Mesendoderm (in vitro differentiated cells): ENCODE results near the gene CYP46A1.

Experiments
- DNase-seq: peaks from one replicate; pipeline ENCODE4 v3.0.0; 2013
- H2AK5ac ChIP-seq: 2 replicates; pipeline ENCODE4 v1.6.1; 2013; ENCODE audit warnings: low read length, inconsistent platforms
- H2BK120ac ChIP-seq: 2 replicates; pipeline ENCODE4 v1.6.1; 2013; ENCODE audit warnings: low read depth, mild to moderate bottlenecking, low read length, moderate library complexity, mixed read lengths
- H2BK15ac ChIP-seq: replicated peaks from 2 replicates; pipeline ENCODE4 v1.6.1; 2013; ENCODE audit warnings: low read depth, mild to moderate bottlenecking, moderate library complexity
- H2BK5ac ChIP-seq: 2 replicates; pipeline ENCODE4 v1.6.1; 2013; ENCODE audit warnings: low read length, inconsistent platforms
- H3K18ac ChIP-seq: 2 replicates; pipeline ENCODE4 v1.6.1; 2013; ENCODE audit warnings: mild to moderate bottlenecking, low read length, mixed read lengths
- H3K23ac ChIP-seq: one replicate; pipeline ENCODE4 v1.6.1; 2013; ENCODE audit warnings: low read length
- H3K27ac ChIP-seq: 2 replicates; pipeline ENCODE4 v1.5.1; 2013; ENCODE audit warnings: low read depth, mild to moderate bottlenecking, inconsistent platforms, low read length, moderate library complexity
- H3K27me3 ChIP-seq: 2 replicates; pipeline ENCODE4 v1.6.1; 2013; ENCODE audit warnings: low read length, control low read depth, mild to moderate bottlenecking, inconsistent platforms; ENCODE audit not compliant: insufficient read depth, poor library complexity
- H3K36me3 ChIP-seq: 2 replicates; pipeline ENCODE4 v1.6.1; 2013; ENCODE audit warnings: low read length, inconsistent platforms; ENCODE audit not compliant: control insufficient read depth, insufficient read depth
- H3K4ac ChIP-seq: one replicate; pipeline ENCODE4 v1.6.1; 2013; ENCODE audit warnings: low read depth, mild to moderate bottlenecking, low read length, moderate library complexity
- H3K4me1 ChIP-seq: 2 replicates; pipeline ENCODE4 v1.6.1; 2013; ENCODE audit warnings: low read depth, low read length, inconsistent platforms; ENCODE audit not compliant: control insufficient read depth
- H3K4me2 ChIP-seq: 2 replicates; pipeline ENCODE4 v1.6.1; 2013; ENCODE audit warnings: low read length
- H3K4me3 ChIP-seq: 2 replicates; pipeline ENCODE4 v1.5.1; 2013; ENCODE audit warnings: mild to moderate bottlenecking, low read length
- H3K56ac ChIP-seq: one replicate; pipeline ENCODE4 v1.6.1; 2013; ENCODE audit warnings: low read length
- H3K79me1 ChIP-seq: 2 replicates; pipeline ENCODE4 v1.6.1; 2013; ENCODE audit warnings: low read length, inconsistent platforms
- H3K79me2 ChIP-seq: 2 replicates; pipeline ENCODE4 v1.6.1; 2013; ENCODE audit warnings: mild to moderate bottlenecking, low read length; ENCODE audit not compliant: control insufficient read depth, insufficient read depth
- H3K9ac ChIP-seq: 2 replicates; pipeline ENCODE4 v1.6.1; 2013; ENCODE audit warnings: low read length, inconsistent platforms
- H4K5ac ChIP-seq: one replicate; pipeline ENCODE4 v1.6.1; 2013; ENCODE audit warnings: low read length
- H4K8ac ChIP-seq: one replicate; pipeline ENCODE4 v1.6.1; 2013; ENCODE audit warnings: low read depth, mild to moderate bottlenecking, control low read depth, low read length, moderate library complexity
- WGBS: extraction: QIAGEN DNeasy Blood & Tissue Kit; methylation state at CpG from one replicate; pipeline ENCODE4 v1.1.7; 2013; ENCODE audit warnings: low lambda C conversion rate, missing lambda C conversion rate; ENCODE audit not compliant: insufficient coverage; ENCODE audit errors: extremely low coverage; 5-methylcytosine and 5-hydroxymethylcytosine counted together

The CYP46A1 gene

GRCh38 chr14:99673305-99674063 lies 10.6 kb upstream of the CYP46A1 start:
- DNase-seq: no peak
- Histone ChIP-seq H3K27me3 (no peaks in the 10 kb centered on the region), H4K5ac (no peak overlapping the region), H2AK5ac (no peak overlapping the region), H3K79me2 (no peaks in the 10 kb centered on the region), H3K4ac (no peak overlapping the region), H3K4me2 (no peak overlapping the region), H3K36me3 (no peaks in the 10 kb centered on the region), H2BK120ac (no peak overlapping the region), H2BK5ac (no peak overlapping the region), H3K56ac (no peak overlapping the region), H3K18ac (no peak overlapping the region), H3K23ac (no peak overlapping the region), H3K9ac (no peak overlapping the region), H3K27ac (no peak overlapping the region), H3K4me1 (peaks cover 9% of the 10 kb centered on the region), H3K79me1 (no peaks in the 10 kb centered on the region), H3K4me3 (no peak overlapping the region), H4K8ac (no peak overlapping the region), H2BK15ac (no peak overlapping the region)
- WGBS: no CpG with 5 or more reads among the region's 8 CpGs

GRCh38 chr14:99674064-99674650 lies 9.9 kb upstream of the CYP46A1 start:
- H4K8ac ChIP-seq: no peak overlapping the region
- no peak overlapping the region for H2BK5ac ChIP-seq
- no peaks in the 10 kb centered on the region for H3K79me1 ChIP-seq
- H3K9ac ChIP-seq: no peak overlapping the region
- H2BK15ac ChIP-seq: no peak overlapping the region
- H3K4ac ChIP-seq: no peak overlapping the region
- H3K4me1 ChIP-seq: peaks cover 9% of the 10 kb centered on the region
- no peak overlapping the region for H4K5ac ChIP-seq
- no peak overlapping the region for H2AK5ac ChIP-seq
- no peak overlapping the region for H3K23ac ChIP-seq
- H3K56ac ChIP-seq: no peak overlapping the region
- no peak overlapping the region for H3K18ac ChIP-seq
- H3K4me2 ChIP-seq: no peak overlapping the region
- no peak overlapping the region for H3K4me3 ChIP-seq
- no peak overlapping the region for H2BK120ac ChIP-seq
- DNase-seq: no peak
- H3K79me2 ChIP-seq: no peaks in the 10 kb centered on the region
- no peaks in the 10 kb centered on the region for H3K36me3 ChIP-seq
- H3K27ac ChIP-seq: no peak overlapping the region
- no CpG with 5 or more reads among the region's 9 CpGs for WGBS
- H3K27me3 ChIP-seq: no peaks in the 10 kb centered on the region

- no peak for DNase-seq
- H2BK5ac ChIP-seq: no peak overlapping the region
- H3K23ac ChIP-seq: no peak overlapping the region
- no peaks in the 10 kb centered on the region for H3K27me3 ChIP-seq
- H3K18ac ChIP-seq: no peak overlapping the region
- no peak overlapping the region for H4K5ac ChIP-seq
- no CpG with 5 or more reads among the region's 60 CpGs for WGBS
- H2AK5ac ChIP-seq: no peak overlapping the region
- H2BK15ac ChIP-seq: no peak overlapping the region
- H3K4me2 ChIP-seq: no peak overlapping the region
- no peak overlapping the region for H3K9ac ChIP-seq
- no peak overlapping the region for H3K56ac ChIP-seq
- no peak overlapping the region for H4K8ac ChIP-seq
- no peak overlapping the region for H3K4ac ChIP-seq
- no peak overlapping the region for H3K4me3 ChIP-seq
- H2BK120ac ChIP-seq: no peak overlapping the region
- no peak overlapping the region for H3K27ac ChIP-seq
- H3K4me1 ChIP-seq: peaks cover 9% of the 10 kb centered on the region
- H3K36me3 ChIP-seq: no peaks in the 10 kb centered on the region
- H3K79me2 ChIP-seq: no peaks in the 10 kb centered on the region
- H3K79me1 ChIP-seq: no peaks in the 10 kb centered on the region
These were observed 9.2 kb upstream of the CYP46A1 start for GRCh38 chr14:99674776-99675381.

GRCh38 chr14:99675382-99675835 lies 8.7 kb upstream of the CYP46A1 start:
- H3K36me3 ChIP-seq: no peaks in the 10 kb centered on the region
- H3K9ac ChIP-seq: no peak overlapping the region
- H3K4me2 ChIP-seq: no peak overlapping the region
- H3K27ac ChIP-seq: no peak overlapping the region
- H2BK5ac ChIP-seq: no peak overlapping the region
- peaks cover 9% of the 10 kb centered on the region for H3K4me1 ChIP-seq
- H3K27me3 ChIP-seq: no peaks in the 10 kb centered on the region
- no peak overlapping the region for H2BK120ac ChIP-seq
- no peak overlapping the region for H3K18ac ChIP-seq
- no peak overlapping the region for H4K8ac ChIP-seq
- H3K23ac ChIP-seq: no peak overlapping the region
- no peak overlapping the region for H2AK5ac ChIP-seq
- H4K5ac ChIP-seq: no peak overlapping the region
- no peaks in the 10 kb centered on the region for H3K79me2 ChIP-seq
- no peak overlapping the region for H3K56ac ChIP-seq
- WGBS: no CpG with 5 or more reads among the region's 42 CpGs
- no peak overlapping the region for H3K4ac ChIP-seq
- no peak for DNase-seq
- no peak overlapping the region for H2BK15ac ChIP-seq
- H3K79me1 ChIP-seq: no peaks in the 10 kb centered on the region
- H3K4me3 ChIP-seq: no peak overlapping the region

- peaks cover 7% of the 10 kb centered on the region for H3K4me1 ChIP-seq
- H2BK5ac ChIP-seq: no peak overlapping the region
- H2AK5ac ChIP-seq: no peak overlapping the region
- H3K9ac ChIP-seq: no peak overlapping the region
- no peak overlapping the region for H3K4ac ChIP-seq
- H3K79me2 ChIP-seq: no peaks in the 10 kb centered on the region
- H2BK120ac ChIP-seq: no peak overlapping the region
- no peak overlapping the region for H3K56ac ChIP-seq
- H4K5ac ChIP-seq: no peak overlapping the region
- H3K23ac ChIP-seq: no peak overlapping the region
- H3K79me1 ChIP-seq: no peaks in the 10 kb centered on the region
- H3K36me3 ChIP-seq: no peaks in the 10 kb centered on the region
- DNase-seq: no peak
- WGBS: no CpG with 5 or more reads among the region's 10 CpGs
- H3K4me3 ChIP-seq: no peak overlapping the region
- no peak overlapping the region for H3K27ac ChIP-seq
- no peak overlapping the region for H4K8ac ChIP-seq
- H3K27me3 ChIP-seq: no peaks in the 10 kb centered on the region
- H2BK15ac ChIP-seq: no peak overlapping the region
- no peak overlapping the region for H3K18ac ChIP-seq
- no peak overlapping the region for H3K4me2 ChIP-seq
These were observed 8.1 kb upstream of the CYP46A1 start for GRCh38 chr14:99675951-99676350.
